Gastroesophageal sphincter (tissue), 3 donors: ENCODE data around the gene POLN.

ENCODE experiments used
- CTCF ChIP-seq, 4 experiments: fragments of 200-600 bp in 2 of 4; fragments of 450-650 bp in 2 of 4; sonication (generic) in 1 of 4; IDR thresholded peaks; one replicate each; pipeline ENCODE4 v1.5.1; 2017 to 2019; ENCODE audit warnings: antibody characterized with exemption in 4 of 4, mild to moderate bottlenecking in 2 of 4, moderate library complexity in 2 of 4
- EP300 ChIP-seq: sonication (generic); formaldehyde crosslinking; IDR thresholded peaks from one replicate; pipeline ENCODE4 v1.6.1; 2017; ENCODE audit warnings: antibody characterized with exemption, mild to moderate bottlenecking
- POLR2AphosphoS5 ChIP-seq: sonication (generic); formaldehyde crosslinking; IDR thresholded peaks from one replicate; pipeline ENCODE4 v1.6.1; 2017; ENCODE audit warnings: antibody characterized with exemption

- no peak for TF ChIP-seq CTCF (IDR thresholded peaks at IDR 0.05)
- no peak for TF ChIP-seq EP300
- no peak for TF ChIP-seq POLR2AphosphoS5
Measured at GRCh38 chr4:2141022-2141761, 100.7 kb downstream of the POLN start.
